Neural progenitor cell (in vitro differentiated cells): ENCODE measurements around the gene CEP95.

Experiments
- EZH2 ChIP-seq: fragments of 200-600 bp; sonication (generic); IDR thresholded peaks from 2 replicates; pipeline ENCODE4 v1.6.1; 2017; ENCODE audit warnings: antibody characterized with exemption, mild to moderate bottlenecking, moderate library complexity
- EZH2phosphoT487 ChIP-seq: fragments of 200-600 bp; sonication (generic); IDR thresholded peaks from 2 replicates; pipeline ENCODE4 v1.6.1; 2017; ENCODE audit warnings: antibody characterized with exemption
- TF ChIP-seq, protein P1 (sequence below): fragments of 200-600 bp; sonication (generic); IDR thresholded peaks from 2 replicates; pipeline ENCODE4 v1.5.1; 2017; ENCODE audit warnings: antibody characterized with exemption, mild to moderate bottlenecking

DNA sequence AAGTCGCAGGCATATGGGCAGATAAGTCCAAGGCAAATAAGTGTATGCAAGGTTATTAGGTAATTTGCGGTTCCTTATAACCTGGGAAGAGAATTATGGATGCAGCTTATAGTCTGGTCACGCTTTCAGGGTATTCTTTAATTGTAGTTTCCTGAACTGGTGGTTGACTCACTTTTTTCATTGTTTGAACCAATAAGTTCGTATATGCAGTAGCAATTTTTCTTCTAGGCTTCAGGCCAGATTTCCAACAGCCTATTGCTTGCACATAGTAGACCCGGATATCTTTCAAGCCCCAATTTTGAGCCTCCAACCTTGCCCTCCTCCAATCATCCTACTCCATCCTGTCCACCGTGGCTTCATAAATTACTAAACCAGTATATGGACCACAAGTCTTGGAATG, 12.8 kb downstream of the CEP95 start:
- TF ChIP-seq EZH2, result no peak
- TF ChIP-seq, protein P1, sequence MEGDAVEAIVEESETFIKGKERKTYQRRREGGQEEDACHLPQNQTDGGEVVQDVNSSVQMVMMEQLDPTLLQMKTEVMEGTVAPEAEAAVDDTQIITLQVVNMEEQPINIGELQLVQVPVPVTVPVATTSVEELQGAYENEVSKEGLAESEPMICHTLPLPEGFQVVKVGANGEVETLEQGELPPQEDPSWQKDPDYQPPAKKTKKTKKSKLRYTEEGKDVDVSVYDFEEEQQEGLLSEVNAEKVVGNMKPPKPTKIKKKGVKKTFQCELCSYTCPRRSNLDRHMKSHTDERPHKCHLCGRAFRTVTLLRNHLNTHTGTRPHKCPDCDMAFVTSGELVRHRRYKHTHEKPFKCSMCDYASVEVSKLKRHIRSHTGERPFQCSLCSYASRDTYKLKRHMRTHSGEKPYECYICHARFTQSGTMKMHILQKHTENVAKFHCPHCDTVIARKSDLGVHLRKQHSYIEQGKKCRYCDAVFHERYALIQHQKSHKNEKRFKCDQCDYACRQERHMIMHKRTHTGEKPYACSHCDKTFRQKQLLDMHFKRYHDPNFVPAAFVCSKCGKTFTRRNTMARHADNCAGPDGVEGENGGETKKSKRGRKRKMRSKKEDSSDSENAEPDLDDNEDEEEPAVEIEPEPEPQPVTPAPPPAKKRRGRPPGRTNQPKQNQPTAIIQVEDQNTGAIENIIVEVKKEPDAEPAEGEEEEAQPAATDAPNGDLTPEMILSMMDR, result no peak
- no peak for TF ChIP-seq EZH2phosphoT487
